GM19324 (cell line): ENCODE data around the gene APOA4.
A peak's percentile ranks its signal among the peaks of the same experiment; 100 is the strongest.

Experiments
- ATAC-seq: cut with Tn5 transposase; IDR thresholded peaks from one replicate; pipeline ENCODE4 v1.9.1; 2021; ENCODE audit warnings: mild to moderate bottlenecking, moderate library complexity; ENCODE audit not compliant: unreplicated experiment, low FRiP score

APOA4 gene

DNA sequence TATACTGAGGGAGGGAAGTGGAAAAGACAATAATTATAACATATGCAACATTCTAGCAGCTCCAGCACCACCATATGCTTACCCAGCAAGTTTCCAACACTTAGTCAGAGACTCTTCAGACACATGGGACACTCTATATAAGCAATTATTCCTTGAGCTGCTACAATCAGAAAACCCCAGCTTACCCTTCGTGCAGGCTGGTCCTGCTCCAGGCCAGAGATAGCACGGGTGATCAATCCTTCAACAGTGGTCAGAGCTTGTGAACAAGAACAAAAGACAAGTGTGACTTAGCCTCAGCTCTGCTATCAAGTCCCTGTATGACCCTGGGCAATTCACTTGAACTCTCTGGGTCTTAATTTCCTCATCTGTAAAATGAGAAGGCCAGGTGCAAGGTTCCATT lies 36.8 kb downstream of the APOA4 start:
- no peak for ATAC-seq

DNA sequence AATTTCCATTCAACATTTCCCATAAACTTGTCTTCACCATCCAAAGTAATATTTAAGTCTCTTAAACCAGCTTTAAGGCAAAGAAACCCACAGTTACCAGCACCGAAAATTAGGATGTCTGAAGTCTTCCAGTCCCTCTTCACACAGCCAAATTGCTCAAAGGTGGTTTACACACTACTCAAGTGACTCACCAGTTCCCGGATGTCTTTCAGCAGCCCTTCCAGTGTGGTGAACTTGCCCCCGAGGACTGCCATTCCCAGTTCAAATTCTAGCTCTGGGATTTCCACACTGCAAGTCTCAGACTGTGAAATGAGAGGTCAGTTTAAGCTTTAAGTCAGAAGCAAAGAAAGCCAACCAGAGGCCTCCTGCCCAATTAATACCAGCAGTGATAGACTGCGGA lies 40.4 kb downstream of the APOA4 start:
- no peak for ATAC-seq

DNA sequence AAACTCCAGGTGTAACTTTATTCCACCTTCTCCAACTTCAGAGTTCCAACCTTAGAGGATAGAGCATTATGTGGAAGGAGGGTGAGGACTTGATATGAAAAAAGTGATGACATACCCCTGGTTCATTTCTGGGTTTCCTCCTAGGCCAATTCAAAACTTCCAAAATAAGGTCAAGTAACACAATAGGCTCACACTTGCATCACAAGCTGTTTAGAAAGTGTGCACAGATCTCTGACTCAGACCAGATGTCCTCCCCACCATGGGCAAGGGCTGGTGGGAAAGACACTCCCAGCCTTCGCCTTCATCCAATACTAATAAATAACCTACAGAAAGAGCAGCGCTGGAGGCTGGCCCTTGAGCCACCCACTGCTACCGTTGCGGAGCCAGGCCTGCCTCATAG lies 44.5 kb downstream of the APOA4 start:
- no peak for ATAC-seq

DNA sequence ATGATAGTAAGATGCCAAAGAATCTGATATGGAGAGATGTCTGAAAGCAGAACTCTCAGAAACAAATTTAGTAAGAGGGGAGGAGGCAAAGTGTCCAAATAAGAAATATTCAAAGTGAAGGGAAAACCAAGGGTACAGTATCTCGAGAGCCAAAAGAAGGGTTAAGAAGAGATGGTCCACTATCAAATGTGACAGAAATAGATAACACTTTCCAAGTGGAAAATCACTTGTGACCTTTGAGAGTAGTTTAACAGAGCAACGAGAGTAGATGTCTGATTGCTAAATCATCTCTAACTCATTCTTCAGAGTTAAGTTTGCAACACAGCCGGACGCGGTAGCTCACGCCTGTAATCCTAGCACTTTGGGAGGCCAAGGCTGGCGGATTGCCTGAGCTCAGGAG lies 46.0 kb downstream of the APOA4 start:
- ATAC-seq: no peak

DNA sequence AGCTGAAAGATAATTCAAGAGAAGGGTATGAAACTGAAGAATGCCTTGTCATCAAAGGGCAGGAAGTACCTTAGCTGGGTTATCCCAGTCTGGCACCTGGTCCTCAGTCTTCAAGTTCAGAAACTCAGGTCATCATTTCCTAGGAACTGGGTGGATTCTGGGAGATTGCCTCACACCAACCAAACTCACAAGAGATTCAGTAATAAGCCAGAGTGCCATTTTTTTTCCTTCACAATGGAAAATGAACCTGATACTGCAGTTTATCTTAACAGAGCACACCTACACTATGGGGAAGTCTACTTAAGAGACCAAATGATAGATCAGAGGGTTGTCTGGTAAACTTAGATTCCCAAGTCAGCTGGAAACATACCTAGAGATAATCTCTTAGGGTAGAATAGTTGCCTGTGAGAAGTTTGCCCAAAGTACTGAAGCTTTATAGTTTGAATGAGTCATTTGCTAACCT lies 46.6 kb downstream of the APOA4 start:
- no peak for ATAC-seq

DNA sequence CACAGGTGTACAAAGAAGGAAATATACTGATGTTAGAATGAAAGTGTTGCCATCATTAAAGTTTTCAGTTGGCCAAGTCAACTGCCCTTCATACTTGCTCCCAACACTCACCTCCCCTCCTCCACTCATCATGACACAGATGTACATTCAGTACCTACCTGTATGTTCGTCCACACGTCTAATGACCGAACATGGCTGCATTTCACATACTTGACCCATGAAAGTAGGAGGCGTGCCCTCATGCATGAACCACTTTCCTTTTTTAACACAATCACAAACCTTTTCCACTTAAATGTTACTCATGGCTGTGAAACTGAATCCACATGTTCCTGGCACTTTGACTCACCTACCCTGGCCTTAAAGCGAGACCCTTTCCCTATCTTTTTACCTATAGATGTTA lies 47.1 kb downstream of the APOA4 start:
- no peak for ATAC-seq

DNA sequence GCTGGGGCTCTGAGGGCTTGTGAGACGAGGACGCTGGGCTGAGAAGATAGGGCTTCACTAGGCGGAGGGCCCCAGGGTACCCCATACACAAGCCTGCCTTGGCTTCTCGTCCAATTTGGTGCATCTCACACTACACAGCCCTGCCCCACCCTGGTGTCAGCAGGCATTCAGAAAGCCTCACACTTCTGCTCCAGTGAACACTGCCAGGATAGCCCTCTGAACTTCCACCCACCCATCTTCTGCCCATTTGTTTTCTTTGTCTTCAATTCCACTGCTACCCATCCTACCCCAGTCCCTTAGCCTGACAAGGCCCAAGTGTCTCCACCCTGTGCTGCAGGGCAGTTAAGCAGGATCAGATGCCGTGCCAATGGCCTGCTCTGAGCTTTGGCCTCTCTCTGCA lies 48.4 kb downstream of the APOA4 start:
- ATAC-seq: no peak

DNA sequence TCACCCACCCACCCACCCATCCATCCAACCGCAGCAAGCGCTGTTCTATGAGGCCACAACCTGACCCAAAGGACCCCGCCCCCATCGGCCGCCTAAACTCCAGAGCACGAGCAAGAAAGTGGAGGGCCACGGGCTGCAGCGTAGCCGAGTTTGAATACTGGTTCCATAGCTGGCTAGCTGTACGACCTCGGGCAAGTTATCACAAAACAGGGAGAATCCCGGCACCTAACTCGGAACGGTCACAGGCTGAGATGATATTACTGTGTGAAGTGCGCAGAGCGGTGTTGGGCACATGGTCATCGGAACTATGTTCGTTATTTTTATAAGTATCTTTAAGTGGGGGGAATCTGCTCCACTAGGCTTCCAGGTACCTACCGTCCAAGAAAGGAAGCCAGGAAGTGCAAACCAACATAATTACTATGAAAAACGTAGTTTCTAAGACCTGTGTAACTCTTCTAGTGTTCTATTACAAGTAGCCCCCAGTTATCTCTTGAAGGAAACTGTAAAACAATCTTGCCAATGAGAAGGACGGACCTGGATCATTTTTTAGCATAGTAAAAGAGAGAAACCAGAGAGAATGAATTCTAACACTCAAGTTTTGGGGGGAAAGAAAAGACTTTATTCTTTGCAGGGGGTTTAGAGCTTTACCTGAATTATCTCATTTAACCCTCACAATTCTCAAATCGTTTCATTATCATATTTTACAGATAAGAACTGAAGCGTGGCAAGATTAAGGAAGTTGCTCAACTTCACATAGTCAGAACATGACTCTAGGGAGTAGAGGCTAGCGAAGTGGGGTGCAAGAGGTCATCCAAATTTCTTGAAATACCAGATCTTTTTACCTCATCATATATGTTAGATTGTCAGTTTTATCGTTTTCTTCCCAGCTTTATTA lies 49.7 kb downstream of the APOA4 start:
- peak; percentile 39 for ATAC-seq

DNA sequence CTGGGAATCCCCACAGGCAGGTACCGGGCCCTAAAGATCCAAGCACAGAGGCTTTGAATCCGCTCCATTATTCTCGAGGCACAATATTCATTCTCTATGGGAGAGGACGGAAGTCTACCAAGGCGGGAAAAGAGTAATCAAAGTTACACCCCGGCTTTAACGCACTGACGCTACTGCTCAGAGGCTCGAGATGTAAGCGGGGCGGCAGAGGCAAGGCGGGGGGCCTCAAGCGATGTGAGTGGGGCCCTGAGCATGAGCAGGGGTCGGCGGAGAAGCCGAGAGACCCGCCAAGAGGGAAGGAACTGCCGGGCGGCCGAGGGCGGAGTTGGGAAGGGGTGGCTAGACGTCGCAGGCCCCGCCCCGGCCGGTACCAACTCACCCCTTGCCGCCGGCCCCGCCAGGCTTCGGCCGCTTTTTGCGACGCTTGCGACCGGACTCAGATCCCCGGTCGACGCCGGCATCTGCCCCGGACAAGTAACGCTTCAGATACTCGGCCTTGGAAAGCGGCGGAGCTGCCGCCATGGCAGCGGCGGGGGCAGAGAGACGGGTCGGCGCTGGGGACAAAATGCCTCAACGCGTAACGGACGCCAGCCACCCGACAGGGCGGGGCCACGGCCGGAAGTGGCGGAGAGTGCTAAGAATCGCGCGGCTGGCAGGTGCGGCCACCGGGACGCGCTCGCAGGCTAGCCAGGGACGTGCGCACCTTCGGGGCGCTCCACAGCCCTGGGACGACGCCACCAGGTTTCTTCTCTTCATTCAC lies 50.5 kb downstream of the APOA4 start, which contains the start of gene BUD13:
Gene BUD13 (minus strand): TSS at position 545 of the 760 bp plus-strand sequence. CDS start 23 bp downstream, at position 522.
- peak; percentile 88 for ATAC-seq

DNA sequence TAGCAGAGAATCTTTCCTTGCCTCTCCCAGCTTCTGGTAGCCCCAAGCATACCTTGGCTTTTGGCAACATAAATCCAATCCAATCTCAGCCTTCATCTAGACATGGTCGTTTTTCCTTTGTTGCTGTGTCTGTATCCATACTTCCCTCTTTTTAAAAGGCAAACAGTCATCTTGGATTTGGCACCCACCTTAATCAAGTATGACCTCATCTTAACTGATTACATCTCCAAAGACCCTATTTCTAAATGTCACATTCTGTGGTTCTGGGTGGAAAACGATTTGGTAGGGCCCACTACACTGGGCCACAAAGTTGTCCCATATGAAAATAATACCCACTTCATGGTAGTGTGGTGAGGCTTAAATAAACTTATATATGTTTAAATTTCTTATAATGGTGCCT lies 51.2 kb downstream of the APOA4 start:
- no peak for ATAC-seq
